HG03354 (cell line): ENCODE data around the gene ACTN1.

ENCODE experiments used
- ATAC-seq: cut with Tn5 transposase; IDR thresholded peaks from one replicate; pipeline ENCODE4 v1.9.1; 2021; ENCODE audit warnings: mild to moderate bottlenecking; ENCODE audit not compliant: unreplicated experiment, poor library complexity, severe bottlenecking

ACTN1 gene

DNA sequence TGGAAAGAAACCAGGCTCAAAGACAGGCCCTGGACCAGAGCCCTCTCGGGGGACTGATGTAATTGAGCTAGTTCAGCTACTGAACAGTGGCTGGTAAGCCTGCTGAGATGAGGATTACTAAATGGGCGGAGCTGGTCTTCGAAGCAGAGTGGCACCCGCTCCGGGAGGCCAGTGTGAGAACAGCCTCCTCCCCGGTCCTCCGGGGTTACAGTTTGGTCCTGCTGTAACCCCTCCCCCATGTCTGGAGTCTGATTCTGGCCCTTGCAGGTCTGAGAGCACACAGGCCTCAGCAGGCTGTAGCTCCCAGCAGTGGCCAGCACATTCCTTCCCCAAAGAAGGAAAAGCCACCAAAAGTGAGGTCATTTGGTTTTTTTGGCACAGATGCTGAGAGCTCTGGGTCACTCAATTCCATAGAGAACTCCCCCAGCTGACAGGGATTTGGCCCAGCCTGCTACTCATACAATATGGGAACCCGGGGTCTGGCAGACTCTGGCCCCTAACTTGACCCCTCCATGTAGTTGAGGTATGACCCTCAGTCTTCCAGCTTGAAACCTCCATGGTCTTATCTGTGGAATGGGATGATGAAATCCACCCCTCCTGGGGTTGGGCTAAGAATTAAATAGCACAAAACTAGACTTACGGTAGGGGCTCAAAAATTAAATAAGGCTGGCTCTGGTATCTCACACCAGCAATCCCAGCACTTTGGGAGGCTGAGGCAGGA, 39.0 kb downstream of the ACTN1 start:
- ATAC-seq, result no peak

DNA sequence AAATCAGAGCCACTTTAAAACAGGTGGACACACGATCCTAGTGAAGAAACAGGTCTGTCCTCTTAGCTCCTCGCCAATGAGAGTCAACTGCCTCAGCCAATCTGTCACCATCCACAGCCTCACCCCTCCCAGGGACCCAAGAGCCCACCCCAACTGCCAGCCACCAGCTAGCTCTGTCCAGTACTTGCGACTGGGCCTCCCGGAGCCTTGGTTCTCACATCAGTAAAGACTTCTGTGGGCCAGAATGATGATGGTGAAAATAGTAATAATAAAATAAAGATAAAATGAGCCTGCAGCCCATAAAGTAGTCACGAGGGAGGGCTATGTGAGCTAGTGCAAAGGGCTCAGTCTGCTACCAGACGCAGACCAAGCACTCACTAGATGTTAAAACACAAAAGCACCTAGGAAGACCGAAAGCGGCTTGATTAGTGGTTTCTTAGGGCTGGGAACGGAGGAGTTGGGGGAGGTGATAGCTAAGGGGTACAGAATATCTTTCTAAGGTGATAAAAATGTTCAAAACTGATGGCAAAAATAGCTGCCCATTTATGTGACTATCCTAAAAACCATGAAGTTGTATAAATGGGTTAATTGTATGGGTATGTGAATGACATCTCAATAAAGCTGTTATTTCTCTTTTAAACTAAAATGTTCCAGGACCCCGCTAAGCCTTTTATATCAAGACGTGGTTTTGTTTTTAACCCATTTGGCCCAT, 39.8 kb downstream of the ACTN1 start:
- ATAC-seq, result no peak

DNA sequence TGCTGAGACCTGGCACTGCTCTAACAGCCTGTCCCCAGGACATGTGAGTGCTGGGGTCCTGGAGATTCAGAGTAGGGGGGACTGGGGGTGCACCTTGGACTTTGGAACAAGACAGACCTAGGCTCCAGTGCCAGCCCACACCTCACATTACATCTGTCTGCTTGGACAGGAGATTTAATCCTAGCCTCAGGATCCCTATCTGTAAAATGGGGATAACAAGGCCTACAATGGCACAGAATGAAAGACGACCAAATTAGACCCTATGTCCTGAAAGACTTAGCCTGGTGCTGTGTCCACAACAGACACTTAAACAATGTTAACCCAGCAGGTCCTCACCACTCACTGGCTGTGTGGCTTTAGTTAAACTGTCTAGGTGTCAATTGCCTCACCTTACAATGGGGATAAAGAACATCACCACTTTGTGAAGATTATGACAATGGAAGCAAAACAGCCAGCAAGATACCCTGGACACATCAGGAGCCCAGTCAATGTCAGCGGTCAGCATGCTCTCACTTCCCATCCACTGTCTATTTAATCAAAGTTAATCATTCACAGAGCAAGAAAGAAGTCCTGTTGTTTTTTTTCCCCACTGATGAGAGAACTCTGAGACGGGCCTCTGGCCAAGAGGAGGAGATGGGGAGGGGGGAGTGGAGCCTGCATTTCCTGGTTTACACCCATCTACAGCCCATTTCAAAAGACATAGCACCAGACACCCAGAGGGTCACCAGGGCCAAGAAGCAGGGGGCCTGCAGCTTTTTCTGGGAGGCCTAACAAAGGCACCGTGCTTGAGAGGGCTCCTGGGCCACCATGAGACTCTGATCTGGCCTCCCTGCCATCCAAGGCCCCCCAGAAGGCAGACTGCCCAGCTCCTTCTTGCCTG, 40.6 kb downstream of the ACTN1 start:
- ATAC-seq, result no peak

- no peak for ATAC-seq
Observed at GRCh38 chr14:68937471-68938270, 41.4 kb downstream of the ACTN1 start.

DNA sequence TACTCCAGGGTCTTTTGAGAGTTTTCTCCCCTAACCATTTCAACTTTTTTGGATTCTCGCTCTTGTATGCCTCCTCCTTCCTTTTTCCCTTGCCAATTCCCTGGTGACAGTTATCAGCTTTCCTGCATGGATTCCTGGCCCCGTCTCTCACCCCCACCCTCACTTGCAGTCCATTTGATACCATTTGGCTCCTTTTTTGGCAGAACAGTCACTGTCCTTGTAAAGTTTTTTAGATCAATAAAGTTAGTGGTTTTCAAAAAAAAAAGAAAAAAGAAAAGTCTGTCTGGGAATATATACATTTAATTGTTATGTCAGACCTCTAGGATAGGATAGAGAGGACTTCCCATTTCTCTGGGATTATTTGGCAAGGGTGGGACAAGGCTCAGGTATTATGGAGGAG, 42.1 kb downstream of the ACTN1 start:
- ATAC-seq, result no peak

GRCh38 chr14:68936476-68936875, 42.6 kb downstream of the ACTN1 start:
- no peak for ATAC-seq

GRCh38 chr14:68935761-68936214, 43.3 kb downstream of the ACTN1 start:
- no peak for ATAC-seq

DNA sequence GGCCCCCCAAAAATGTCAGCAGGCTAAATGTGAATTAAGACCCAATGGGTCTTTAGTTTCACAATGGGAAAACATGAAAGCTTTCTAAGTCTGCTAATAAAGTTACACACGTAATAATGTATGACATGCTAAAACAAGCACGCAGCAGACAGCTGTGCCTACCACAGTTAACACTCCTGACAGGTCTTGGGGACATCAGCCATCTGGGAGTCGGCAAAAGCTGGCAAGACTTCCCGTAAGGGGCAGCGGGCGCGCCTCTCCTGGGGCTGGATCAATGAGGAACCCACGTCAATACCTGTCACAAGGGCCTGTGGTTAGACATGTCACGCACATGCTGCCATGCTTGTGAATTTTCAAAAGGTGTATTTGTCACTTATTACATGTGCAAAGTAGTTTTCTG, 45.0 kb downstream of the ACTN1 start:
- ATAC-seq, result no peak

GRCh38 chr14:68932686-68933085, 46.4 kb downstream of the ACTN1 start:
- no peak for ATAC-seq

DNA sequence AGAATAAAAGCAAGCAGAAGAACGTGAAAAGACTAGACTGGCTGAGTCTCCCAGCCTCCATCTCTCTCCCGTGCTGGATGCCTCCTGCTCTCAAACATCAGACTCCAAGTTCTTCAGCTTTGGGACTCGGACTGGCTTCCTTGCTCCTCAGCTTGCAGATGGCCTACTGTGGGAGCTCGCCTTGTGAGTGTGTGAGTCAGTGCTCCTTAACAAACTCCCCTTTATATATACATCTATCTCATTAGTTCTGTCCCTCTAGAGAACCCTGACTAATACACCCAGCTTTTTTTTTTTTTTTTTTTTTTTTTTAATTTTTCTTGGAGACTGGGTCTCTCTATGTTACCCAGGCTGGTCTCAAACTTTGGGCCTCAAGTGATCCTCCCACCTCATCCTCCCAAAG, 46.9 kb downstream of the ACTN1 start:
- no peak for ATAC-seq

GRCh38 chr14:68931474-68932051, 47.5 kb downstream of the ACTN1 start:
- no peak for ATAC-seq

GRCh38 chr14:68931063-68931462, 48.0 kb downstream of the ACTN1 start:
- no peak for ATAC-seq

- ATAC-seq, result no peak
Observed at GRCh38 chr14:68929623-68930307, 49.3 kb downstream of the ACTN1 start.

- ATAC-seq, result no peak
Observed at GRCh38 chr14:68928770-68929550, 50.1 kb downstream of the ACTN1 start.

- no peak for ATAC-seq
Observed at GRCh38 chr14:68927956-68928675, 51.0 kb downstream of the ACTN1 start.

DNA sequence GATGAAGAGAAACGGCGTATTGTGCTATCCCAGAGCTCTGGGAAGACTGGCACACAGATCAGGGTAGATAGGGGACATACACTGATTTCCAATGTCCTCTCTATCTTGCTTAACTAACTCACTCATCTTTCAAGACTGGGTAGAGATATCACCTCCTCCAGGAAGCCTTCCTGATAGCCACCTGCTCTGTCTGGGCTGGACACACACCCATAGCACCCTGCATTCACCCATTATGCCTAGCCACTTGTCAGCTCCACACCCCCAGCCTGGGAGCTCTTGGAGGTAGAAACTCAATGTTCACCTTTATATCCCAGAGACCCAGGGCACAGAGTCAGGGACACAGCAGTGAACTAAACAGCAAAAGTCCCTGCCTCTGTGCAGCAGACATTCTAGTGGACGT, 52.0 kb downstream of the ACTN1 start:
- no peak for ATAC-seq

GRCh38 chr14:68926236-68926635, 52.9 kb downstream of the ACTN1 start:
- ATAC-seq, result no peak
